IMR-90 (cell line): Measurements from ENCODE around the gene NEK9. TPM values are rescaled to one million over a fixed set of nuclear protein-coding genes. Genes with fewer than 3 reads are reported as not detected.

Experiments used
- ATAC-seq: fragments of 200-7000 bp; cut with Tn5 transposase; 2 replicates; pipeline ENCODE4 v1.9.1; 2020; ENCODE audit warnings: low read depth, mild to moderate bottlenecking, moderate library complexity
- BruUV-seq: library from RNA; stranded (reverse); fragments of 400-500 nt; replicated peaks from 2 replicates; lab custom pipeline; 2021; lab: Mats Ljungman, UMichigan
- CTCF ChIA-PET: fragments of 300-600 bp; formaldehyde crosslinking; extraction: SDS; loops from one replicate; lab custom pipeline; 2021; ENCODE audit warnings: antibody characterized with exemption; lab: Yijun Ruan, JAX
- POLR2A ChIA-PET: fragments of 300-600 bp; sonication (Branson Sonifier 250); formaldehyde crosslinking; loops from one replicate; lab custom pipeline; 2022; ENCODE audit warnings: antibody characterized with exemption; ENCODE audit not compliant: unreplicated experiment; lab: Charles Lee
- DNase-seq: peaks from one replicate; pipeline ENCODE4 v3.0.0; 2013
- H2AFZ ChIP-seq: replicated peaks from 2 replicates; pipeline ENCODE3; 2013; ENCODE audit warnings: low read length, mild to moderate bottlenecking; ENCODE audit not compliant: poor library complexity
- H2AK5ac ChIP-seq: 2 replicates; pipeline ENCODE4 v1.6.1; 2013; ENCODE audit warnings: low read depth, low read length, inconsistent platforms
- H2AK9ac ChIP-seq: replicated peaks from 2 replicates; pipeline ENCODE3; 2013; ENCODE audit warnings: mild to moderate bottlenecking, low read depth, low read length, moderate library complexity; ENCODE audit not compliant: poor library complexity
- H2BK120ac ChIP-seq: 2 replicates; pipeline ENCODE4 v1.6.1; 2013; ENCODE audit warnings: low read depth, low read length, inconsistent platforms
- H2BK15ac ChIP-seq: 3 replicates; pipeline ENCODE4 v1.6.1; 2013; ENCODE audit warnings: low read depth, low read length, inconsistent platforms
- H2BK20ac ChIP-seq: 2 replicates; pipeline ENCODE4 v1.6.1; 2013; ENCODE audit warnings: low read depth, mild to moderate bottlenecking, inconsistent platforms, low read length, moderate library complexity
- H2BK5ac ChIP-seq: 2 replicates; pipeline ENCODE4 v1.6.1; 2013; ENCODE audit warnings: mild to moderate bottlenecking, low read depth, low read length, inconsistent platforms; ENCODE audit not compliant: poor library complexity, severe bottlenecking
- H3K14ac ChIP-seq: replicated peaks from 2 replicates; pipeline ENCODE4 v1.6.1; 2013; ENCODE audit warnings: low read depth, low read length, inconsistent platforms
- H3K18ac ChIP-seq: 2 replicates; pipeline ENCODE4 v1.6.1; 2013; ENCODE audit warnings: low read depth, low read length, control low read depth
- H3K23ac ChIP-seq: 2 replicates; pipeline ENCODE4 v1.6.1; 2013; ENCODE audit warnings: low read depth, low read length, inconsistent platforms
- H3K27ac ChIP-seq: 2 replicates; pipeline ENCODE4 v1.5.1; 2013; ENCODE audit warnings: mild to moderate bottlenecking, control low read depth, low read length; ENCODE audit not compliant: insufficient read depth
- H3K27me3 ChIP-seq: 2 replicates; pipeline ENCODE4 v1.6.1; 2013; ENCODE audit warnings: low read length; ENCODE audit not compliant: control insufficient read depth, insufficient read depth
- H3K36me3 ChIP-seq: 2 replicates; pipeline ENCODE4 v1.6.1; 2013; ENCODE audit warnings: low read length, mixed read lengths; ENCODE audit not compliant: control insufficient read depth, insufficient read depth
- H3K4ac ChIP-seq: 2 replicates; pipeline ENCODE4 v1.6.1; 2013; ENCODE audit warnings: low read depth, low read length, inconsistent platforms
- H3K4me1 ChIP-seq: 2 replicates; pipeline ENCODE4 v1.6.1; 2013; ENCODE audit warnings: low read length, mixed read lengths; ENCODE audit not compliant: control insufficient read depth, insufficient read depth
- H3K4me2 ChIP-seq: 2 replicates; pipeline ENCODE4 v1.6.1; 2013; ENCODE audit warnings: low read depth, mild to moderate bottlenecking, control low read depth, low read length, moderate library complexity
- H3K4me3 ChIP-seq: 2 replicates; pipeline ENCODE4 v1.5.1; 2013; ENCODE audit warnings: low read depth, mild to moderate bottlenecking, control low read depth, low read length, moderate library complexity; ENCODE audit not compliant: insufficient read depth
- H3K56ac ChIP-seq: 2 replicates; pipeline ENCODE4 v1.6.1; 2013; ENCODE audit warnings: low read length, inconsistent platforms; ENCODE audit not compliant: insufficient read depth; ENCODE audit errors: extremely low read depth
- H3K79me1 ChIP-seq, 2 experiments: 2 replicates each; pipeline ENCODE4 v1.6.1; 2013; ENCODE audit warnings: low read length in 2 of 2, inconsistent platforms in 1 of 2, low read depth in 1 of 2
- H3K9ac ChIP-seq: 2 replicates; pipeline ENCODE4 v1.6.1; 2013; ENCODE audit warnings: low read depth, low read length, control low read depth
- H3K9me1 ChIP-seq: 2 replicates; pipeline ENCODE4 v1.6.1; 2013; ENCODE audit warnings: low read length, inconsistent platforms; ENCODE audit not compliant: insufficient read depth
- H3K9me3 ChIP-seq: 2 replicates; pipeline ENCODE4 v1.6.1; 2013; ENCODE audit warnings: low read length; ENCODE audit not compliant: control insufficient read depth, insufficient read depth
- H4K20me1 ChIP-seq: 2 replicates; pipeline ENCODE4 v1.6.1; 2013; ENCODE audit warnings: low read length, inconsistent platforms; ENCODE audit not compliant: insufficient read depth
- H4K5ac ChIP-seq: 2 replicates; pipeline ENCODE4 v1.6.1; 2013; ENCODE audit warnings: mild to moderate bottlenecking, low read depth, low read length, control low read depth
- H4K8ac ChIP-seq, 2 experiments: 2 replicates each; pipeline ENCODE4 v1.6.1; 2013; ENCODE audit warnings: low read depth in 2 of 2, low read length in 2 of 2, control low read depth in 1 of 2, inconsistent platforms in 1 of 2
- H4K91ac ChIP-seq: 2 replicates; pipeline ENCODE4 v1.6.1; 2013; ENCODE audit warnings: low read depth, low read length, inconsistent platforms; ENCODE audit not compliant: insufficient read depth
- CHD1 ChIP-seq: IDR thresholded peaks from 2 replicates; pipeline ENCODE4 v1.6.1; 2012; ENCODE audit warnings: low read depth, low read length, improper control_type of control experiment
- CTCF ChIP-seq: conservative IDR thresholded peaks from 2 replicates; pipeline ENCODE4 v1.5.1; 2012; ENCODE audit warnings: mild to moderate bottlenecking, low read depth, low read length, improper control_type of control experiment
- NFE2L2 ChIP-seq: fragments of 150-350 bp; IDR thresholded peaks from 2 replicates; pipeline ENCODE4 v1.6.1; 2016; ENCODE audit warnings: low read depth, mild to moderate bottlenecking, low read length
- RCOR1 ChIP-seq: IDR thresholded peaks from 2 replicates; pipeline ENCODE4 v1.6.1; 2012; ENCODE audit warnings: mild to moderate bottlenecking, low read length, improper control_type of control experiment; ENCODE audit not compliant: insufficient replicate concordance
- WGBS, 2 experiments: methylation state at CpG; one replicate each; pipeline versions ENCODE4 v1.1.5 to v1.1.7; 2013; ENCODE audit warnings: missing lambda C conversion rate in 2 of 2; ENCODE audit not compliant: insufficient read length in 1 of 2; ENCODE audit errors: extremely low coverage in 2 of 2; 5-methylcytosine and 5-hydroxymethylcytosine counted together
- dilution Hi-C: fragments of 300-500 bp; cut with HindIII; formaldehyde crosslinking; loops from one replicate; pipeline ENCODE4 v1.14.3; 2018; ENCODE audit warnings: low sequenced_read_pairs; ENCODE audit not compliant: unreplicated experiment
- in situ Hi-C: fragments of 300-500 bp; cut with MboI; formaldehyde crosslinking; loops from 3 replicates; pipeline ENCODE4 v1.14.3; 2019; ENCODE audit warnings: low sequenced_read_pairs, inconsistent platforms, mixed read lengths
- intact Hi-C: fragments of 100-400 bp; cut with micrococcal nuclease; formaldehyde crosslinking; loops from 2 replicates; pipeline ENCODE4 v1.10.0; 2022
- polyA plus RNA-seq, 3 experiments: library from polyadenylated mRNA; depleted of rRNA; stranded (reverse); fragments of >200 nt; gene quantifications; 2 replicates each; pipeline ENCODE4 v1.2.3, GENCODE V29; 2012; ENCODE audit warnings: low replicate concordance in 1 of 3
- total RNA-seq: library from RNA; depleted of rRNA; stranded (reverse); fragments of >200 nt; gene quantifications from 2 replicates; pipeline ENCODE4 v1.2.3, GENCODE V29; 2012

The NEK9 gene
- total and polyA plus RNA-seq, 2 of the 4 experiments (the other 2 are of a cell fraction): 22.9 to 23.2 TPM

DNA sequence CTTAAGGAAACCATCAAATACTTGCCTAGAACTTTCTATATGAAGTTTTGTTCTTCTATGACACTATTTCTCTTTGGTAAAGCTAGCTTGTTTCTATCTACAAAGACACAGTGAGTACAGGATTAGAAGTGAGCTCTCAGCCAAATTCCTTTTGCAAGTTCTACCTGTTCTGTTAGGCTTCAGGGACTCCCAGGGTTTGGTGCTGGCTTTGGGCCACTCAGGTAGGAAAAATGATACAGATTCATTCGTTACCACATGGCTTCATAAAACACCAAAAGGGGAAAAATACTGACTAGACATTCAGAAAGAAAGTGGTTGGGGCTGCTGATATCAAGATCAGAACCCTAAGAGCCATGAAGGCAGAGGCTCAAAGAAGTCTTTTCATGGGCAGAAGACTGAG is 43.6 kb downstream of the NEK9 start:
- TF ChIP-seq NFE2L2 (no peak), CHD1 (no peak), CTCF (no peak), RCOR1 (no peak)
- CTCF ChIA-PET: no interaction called here

More for the DNA sequence above, 43.6 kb downstream of the NEK9 start:
- DNase-seq (no peak), ATAC-seq (no peak)
- H2BK20ac ChIP-seq: no peak overlapping the region
- POLR2A ChIA-PET: no interaction called here
- H2AK9ac ChIP-seq: no peak overlapping the region
- in situ Hi-C loops (no loop called here), intact Hi-C loops (no loop called here), dilution Hi-C loops (no loop called here)
- H3K9me3 ChIP-seq: no peaks in the 10 kb centered on the region
- peaks cover 3% of the 10 kb centered on the region; the same call in 1 of the 2 replicates for H3K9me1 ChIP-seq
- H3K4ac ChIP-seq: no peak overlapping the region
- no CpG with 5 or more reads among the region's 1 CpG for WGBS, 2 experiments
- no peaks in the 10 kb centered on the region for H4K20me1 ChIP-seq
- H4K91ac ChIP-seq: no peak overlapping the region
- H2BK15ac ChIP-seq: no peak overlapping the region
- no peak overlapping the region for H2BK5ac ChIP-seq
- H3K14ac ChIP-seq: no peak overlapping the region
- H3K4me2 ChIP-seq: no peak overlapping the region
- H3K18ac ChIP-seq: no peak overlapping the region
- no TSS peak for BruUV-seq
- H3K9ac ChIP-seq: no peak overlapping the region
- H3K79me1 ChIP-seq: no peaks in the 10 kb centered on the region
- H3K36me3 ChIP-seq: peaks cover 27% of the 10 kb centered on the region
- H4K8ac ChIP-seq: no peak overlapping the region
- no peak overlapping the region for H2AK5ac ChIP-seq
- no peak overlapping the region for H2AFZ ChIP-seq
- H2BK120ac ChIP-seq: no peak overlapping the region
- no peak overlapping the region for H3K56ac ChIP-seq
- no peak overlapping the region for H3K4me3 ChIP-seq
- H3K23ac ChIP-seq: no peak overlapping the region
- H4K5ac ChIP-seq: no peak overlapping the region
- H3K4me1 ChIP-seq: peaks cover 6% of the 10 kb centered on the region
- no peaks in the 10 kb centered on the region for H3K27me3 ChIP-seq
- H3K27ac ChIP-seq: no peak overlapping the region
